HepG2 (cell line): ENCODE results near the gene YY1AP1. TPM values are rescaled to one million over a fixed set of nuclear protein-coding genes. Genes with fewer than 3 reads are reported as not detected.

Experiments
- ATAC-seq: fragments of 200-7000 bp; cut with Tn5 transposase; 3 replicates; pipeline ENCODE4 v1.9.1; 2020; ENCODE audit warnings: mild to moderate bottlenecking, moderate library complexity
- BruUV-seq: library from RNA; stranded (reverse); fragments of 400-500 nt; replicated peaks from 2 replicates; lab custom pipeline; 2021; lab: Mats Ljungman, UMichigan
- CTCF ChIA-PET: fragments of 300-600 bp; formaldehyde crosslinking; extraction: SDS; loops from one replicate; lab custom pipeline; 2021; ENCODE audit warnings: low total read pairs, inconsistent platforms, low intra/inter-chr PET ratio; lab: Yijun Ruan, JAX
- POLR2A ChIA-PET: fragments of 350-600 bp; sonication (Branson Sonifier 250); formaldehyde crosslinking; loops from one replicate; lab custom pipeline; 2020; ENCODE audit warnings: antibody characterized with exemption, inconsistent platforms; lab: Yijun Ruan, JAX
- DNase-seq: peaks from one replicate; pipeline ENCODE4 v3.0.0-alpha.2; 2015; ENCODE audit warnings: low spot score
- FAIRE-seq: peaks from 3 replicates; lab custom pipeline; 2011; peaks lifted over from hg19 to GRCh38; lab: Jason Lieb, UNC
- H2AFZ ChIP-seq: one replicate; pipeline ENCODE4 v1.6.1; 2011; ENCODE audit warnings: low read length, inconsistent platforms
- H3K27ac ChIP-seq: fragments of 300-600 bp; 3 replicates; pipeline ENCODE4 v1.8.0; 2011; ENCODE audit warnings: mixed run types, mild to moderate bottlenecking, mixed read lengths, low read length, inconsistent platforms; ENCODE audit not compliant: insufficient read depth; ENCODE audit errors: extremely low read length
- H3K27me3 ChIP-seq, 2 experiments: fragments of 200-600 bp in 1 of 2; 2 replicates in 1 of 2; 3 replicates in 1 of 2; pipeline versions ENCODE4 v1.6.0 to v1.8.0; 2011; ENCODE audit warnings: low read length in 2 of 2, mild to moderate bottlenecking in 2 of 2, moderate library complexity in 2 of 2, inconsistent platforms in 1 of 2; ENCODE audit not compliant: insufficient read depth in 2 of 2, control insufficient read depth in 1 of 2
- H3K36me3 ChIP-seq, 2 experiments: fragments of 200-600 bp in 1 of 2; replicated peaks in 1 of 2; 2 replicates in 1 of 2; 3 replicates in 1 of 2; pipeline versions ENCODE4 v1.5.1 to v1.8.0; 2011; ENCODE audit warnings: low read length in 2 of 2, inconsistent platforms in 1 of 2; ENCODE audit not compliant: insufficient read depth in 2 of 2, control insufficient read depth in 1 of 2
- H3K4me1 ChIP-seq: 2 replicates; pipeline ENCODE4 v1.5.1; 2012; ENCODE audit warnings: low read length, inconsistent platforms; ENCODE audit not compliant: insufficient read depth
- H3K4me2 ChIP-seq: 2 replicates; pipeline ENCODE4 v1.6.0; 2011; ENCODE audit warnings: low read depth, low read length, inconsistent platforms
- H3K4me3 ChIP-seq, 3 experiments: fragments of 200-600 bp in 1 of 3; sonication (generic), shearing (Covaris generic) in 1 of 3; replicated peaks in 1 of 3; 2 replicates each; pipeline ENCODE4 v1.5.1; 2011 to 2016; ENCODE audit warnings: low read length in 3 of 3, inconsistent platforms in 2 of 3, low read depth in 2 of 3, mild to moderate bottlenecking in 2 of 3, control low read depth in 1 of 3, mixed read lengths in 1 of 3; ENCODE audit not compliant: insufficient read depth in 1 of 3
- H3K79me2 ChIP-seq: one replicate; pipeline ENCODE4 v1.6.1; 2011; ENCODE audit warnings: low read length, inconsistent platforms; ENCODE audit not compliant: insufficient read depth
- H3K9ac ChIP-seq: 2 replicates; pipeline ENCODE4 v1.6.0; 2011; ENCODE audit warnings: mild to moderate bottlenecking, low read depth, low read length, inconsistent platforms; ENCODE audit not compliant: insufficient read depth
- H3K9me3 ChIP-seq: 2 replicates; pipeline ENCODE4 v1.5.1; 2012; ENCODE audit warnings: mild to moderate bottlenecking, low read length
- H4K20me1 ChIP-seq: 2 replicates; pipeline ENCODE4 v1.6.0; 2011; ENCODE audit warnings: inconsistent platforms, mild to moderate bottlenecking, low read length, moderate library complexity; ENCODE audit not compliant: insufficient read depth
- ELF1 ChIP-seq: sonication (generic); formaldehyde crosslinking; IDR thresholded peaks from 2 replicates; pipeline ENCODE4 v1.4.0; 2020; ENCODE audit warnings: missing genetic modification reagents
- HINFP ChIP-seq: sonication (generic); formaldehyde crosslinking; IDR thresholded peaks from 2 replicates; pipeline ENCODE4 v1.4.0; 2020; ENCODE audit warnings: low read depth, mild to moderate bottlenecking, missing genetic modification reagents
- HOXA7 ChIP-seq: sonication (generic); formaldehyde crosslinking; IDR thresholded peaks from 2 replicates; pipeline ENCODE4 v1.8.1; 2022; ENCODE audit warnings: mild to moderate bottlenecking, missing genetic modification reagents, moderate library complexity
- KDM3A ChIP-seq: IDR thresholded peaks from 2 replicates; pipeline ENCODE4 v1.6.1; 2018; ENCODE audit warnings: low read depth, missing compliant biosample characterization
- KMT2A ChIP-seq: sonication (generic); formaldehyde crosslinking; IDR thresholded peaks from 2 replicates; pipeline ENCODE4 v1.4.0; 2020; ENCODE audit warnings: missing genetic modification reagents
- MTA3 ChIP-seq: sonication (generic); formaldehyde crosslinking; IDR thresholded peaks from 2 replicates; pipeline ENCODE4 v1.4.0; 2020; ENCODE audit warnings: missing genetic modification reagents
- RAD21 ChIP-seq: fragments of 450-650 bp; formaldehyde crosslinking; IDR thresholded peaks from 2 replicates; pipeline ENCODE4 v1.5.0; 2020; ENCODE audit warnings: mild to moderate bottlenecking
- ZFP37 ChIP-seq: sonication (generic); formaldehyde crosslinking; IDR thresholded peaks from 2 replicates; pipeline ENCODE4 v1.4.0; 2020; ENCODE audit warnings: missing genetic modification reagents, borderline replicate concordance
- ZNF160 ChIP-seq: sonication (generic); formaldehyde crosslinking; IDR thresholded peaks from 2 replicates; pipeline ENCODE4 v1.8.0; 2022; ENCODE audit warnings: mild to moderate bottlenecking, inconsistent platforms, missing genetic modification reagents
- ZNF816 ChIP-seq: sonication (generic); formaldehyde crosslinking; IDR thresholded peaks from 2 replicates; pipeline ENCODE4 v1.8.0; 2022; ENCODE audit warnings: missing genetic modification reagents, mild to moderate bottlenecking, borderline replicate concordance
- ZSCAN20 ChIP-seq: sonication (generic); formaldehyde crosslinking; IDR thresholded peaks from 2 replicates; pipeline ENCODE4 v1.4.0; 2020; ENCODE audit warnings: missing genetic modification reagents, mild to moderate bottlenecking, borderline replicate concordance
- WGBS: methylation state at CpG from one replicate; pipeline ENCODE4 v1.1.6; 2017; ENCODE audit warnings: low lambda C conversion rate; 5-methylcytosine and 5-hydroxymethylcytosine counted together
- in situ Hi-C: cut with HindIII; loops from 2 replicates; pipeline ENCODE4 v1.10.0; 2017; ENCODE audit warnings: low pct_unique_long_range_greater_than_20kb; ENCODE audit not compliant: extremely low pct_ligation_motif_present
- intact Hi-C: fragments of 100-400 bp; cut with micrococcal nuclease; formaldehyde crosslinking; loops from one replicate; pipeline ENCODE4 v1.10.0; 2022; ENCODE audit not compliant: unreplicated experiment
- polyA plus RNA-seq, 8 experiments: library from polyadenylated mRNA; depleted of rRNA in 3 of 8; stranded (reverse) in 7 of 8; unstranded in 1 of 8; fragments of >200 nt; fragmentation: Illumina TruSeq in 4 of 8; extraction: Trizol in 4 of 8; gene quantifications; 2 replicates each; pipeline versions ENCODE4 v1.2.1 to v1.2.3, GENCODE V29; 2011 to 2016; ENCODE audit warnings: low read depth in 4 of 8, missing spikeins in 1 of 8, mixed read lengths in 1 of 8; ENCODE audit not compliant: insufficient read depth in 1 of 8
- total RNA-seq, 5 experiments: library from RNA; depleted of rRNA; stranded (reverse); fragments of >200 nt; fragmentation: Illumina TruSeq; extraction: Trizol; gene quantifications; 2 replicates each; pipeline ENCODE4 v1.2.3, GENCODE V29; 2016; ENCODE audit warnings: low read depth in 1 of 5
- TF ChIP-seq, protein P1 (sequence below): sonication (generic); formaldehyde crosslinking; IDR thresholded peaks from 2 replicates; pipeline ENCODE4 v1.4.0; 2020; ENCODE audit warnings: mild to moderate bottlenecking, missing genetic modification reagents

The YY1AP1 gene
- total and polyA plus RNA-seq, 2 of the 13 experiments (the other 11 are each of a cell fraction or from before 2014, with no cell fraction given) = 28.5 to 69.4 TPM

DNA sequence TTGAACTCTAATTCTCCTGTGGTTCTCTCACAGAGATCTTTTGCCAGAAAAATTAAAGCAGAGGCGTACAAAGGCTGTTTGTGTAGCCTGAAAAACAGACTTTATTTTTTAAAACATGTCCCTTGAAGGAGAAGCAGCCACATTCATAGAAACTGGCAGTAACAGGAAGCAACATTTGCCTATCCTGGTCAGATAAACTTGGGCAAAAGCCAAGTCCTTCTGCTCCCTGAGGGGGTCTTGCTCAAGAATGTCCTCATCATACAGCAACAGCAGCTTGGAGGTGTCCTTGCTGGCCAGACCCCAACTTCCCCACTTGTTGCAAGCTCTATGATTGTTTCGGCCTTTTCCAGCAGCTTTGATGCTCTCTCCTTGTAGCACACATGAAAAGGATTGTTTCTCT, 42.3 kb downstream of the YY1AP1 start:
- Histone ChIP-seq H3K9me3 (peaks cover 32% of the 10 kb centered on the region), H3K4me2 (no peak overlapping the region), H3K36me3 (no peaks in the 10 kb centered on the region), H3K4me1 (peaks cover 47% of the 10 kb centered on the region), H3K27me3 (no peaks in the 10 kb centered on the region), H3K27ac (no peak overlapping the region), H4K20me1 (no peaks in the 10 kb centered on the region)
- in situ Hi-C loops (no loop called here), intact Hi-C loops (no loop called here)
- FAIRE-seq (no peak), DNase-seq (no peak)
- WGBS = 91% methylated on average over 2 of the region's 2 CpGs
- BruUV-seq = no TSS peak
- ChIA-PET CTCF (no interaction called here), POLR2A (interaction anchor here (0.7 kb wide), 1 partner anchor 52 kb away, joined by 3 read pairs; no protein-coding TSS in a partner anchor)
- no peak for TF ChIP-seq ZNF160 (CRISPR knock-in tag)
- no peak for TF ChIP-seq ELF1
- TF ChIP-seq HINFP (CRISPR knock-in tag) = no peak
- no peak for TF ChIP-seq KMT2A
- TF ChIP-seq MTA3 (CRISPR knock-in tag) = no peak
- no peak for TF ChIP-seq ZSCAN20 (CRISPR knock-in tag)
- no peak for TF ChIP-seq HOXA7 (CRISPR knock-in tag)
- no peak for TF ChIP-seq RAD21 (CRISPR knock-in tag)
- TF ChIP-seq KDM3A = no peak
- TF ChIP-seq, protein P1, sequence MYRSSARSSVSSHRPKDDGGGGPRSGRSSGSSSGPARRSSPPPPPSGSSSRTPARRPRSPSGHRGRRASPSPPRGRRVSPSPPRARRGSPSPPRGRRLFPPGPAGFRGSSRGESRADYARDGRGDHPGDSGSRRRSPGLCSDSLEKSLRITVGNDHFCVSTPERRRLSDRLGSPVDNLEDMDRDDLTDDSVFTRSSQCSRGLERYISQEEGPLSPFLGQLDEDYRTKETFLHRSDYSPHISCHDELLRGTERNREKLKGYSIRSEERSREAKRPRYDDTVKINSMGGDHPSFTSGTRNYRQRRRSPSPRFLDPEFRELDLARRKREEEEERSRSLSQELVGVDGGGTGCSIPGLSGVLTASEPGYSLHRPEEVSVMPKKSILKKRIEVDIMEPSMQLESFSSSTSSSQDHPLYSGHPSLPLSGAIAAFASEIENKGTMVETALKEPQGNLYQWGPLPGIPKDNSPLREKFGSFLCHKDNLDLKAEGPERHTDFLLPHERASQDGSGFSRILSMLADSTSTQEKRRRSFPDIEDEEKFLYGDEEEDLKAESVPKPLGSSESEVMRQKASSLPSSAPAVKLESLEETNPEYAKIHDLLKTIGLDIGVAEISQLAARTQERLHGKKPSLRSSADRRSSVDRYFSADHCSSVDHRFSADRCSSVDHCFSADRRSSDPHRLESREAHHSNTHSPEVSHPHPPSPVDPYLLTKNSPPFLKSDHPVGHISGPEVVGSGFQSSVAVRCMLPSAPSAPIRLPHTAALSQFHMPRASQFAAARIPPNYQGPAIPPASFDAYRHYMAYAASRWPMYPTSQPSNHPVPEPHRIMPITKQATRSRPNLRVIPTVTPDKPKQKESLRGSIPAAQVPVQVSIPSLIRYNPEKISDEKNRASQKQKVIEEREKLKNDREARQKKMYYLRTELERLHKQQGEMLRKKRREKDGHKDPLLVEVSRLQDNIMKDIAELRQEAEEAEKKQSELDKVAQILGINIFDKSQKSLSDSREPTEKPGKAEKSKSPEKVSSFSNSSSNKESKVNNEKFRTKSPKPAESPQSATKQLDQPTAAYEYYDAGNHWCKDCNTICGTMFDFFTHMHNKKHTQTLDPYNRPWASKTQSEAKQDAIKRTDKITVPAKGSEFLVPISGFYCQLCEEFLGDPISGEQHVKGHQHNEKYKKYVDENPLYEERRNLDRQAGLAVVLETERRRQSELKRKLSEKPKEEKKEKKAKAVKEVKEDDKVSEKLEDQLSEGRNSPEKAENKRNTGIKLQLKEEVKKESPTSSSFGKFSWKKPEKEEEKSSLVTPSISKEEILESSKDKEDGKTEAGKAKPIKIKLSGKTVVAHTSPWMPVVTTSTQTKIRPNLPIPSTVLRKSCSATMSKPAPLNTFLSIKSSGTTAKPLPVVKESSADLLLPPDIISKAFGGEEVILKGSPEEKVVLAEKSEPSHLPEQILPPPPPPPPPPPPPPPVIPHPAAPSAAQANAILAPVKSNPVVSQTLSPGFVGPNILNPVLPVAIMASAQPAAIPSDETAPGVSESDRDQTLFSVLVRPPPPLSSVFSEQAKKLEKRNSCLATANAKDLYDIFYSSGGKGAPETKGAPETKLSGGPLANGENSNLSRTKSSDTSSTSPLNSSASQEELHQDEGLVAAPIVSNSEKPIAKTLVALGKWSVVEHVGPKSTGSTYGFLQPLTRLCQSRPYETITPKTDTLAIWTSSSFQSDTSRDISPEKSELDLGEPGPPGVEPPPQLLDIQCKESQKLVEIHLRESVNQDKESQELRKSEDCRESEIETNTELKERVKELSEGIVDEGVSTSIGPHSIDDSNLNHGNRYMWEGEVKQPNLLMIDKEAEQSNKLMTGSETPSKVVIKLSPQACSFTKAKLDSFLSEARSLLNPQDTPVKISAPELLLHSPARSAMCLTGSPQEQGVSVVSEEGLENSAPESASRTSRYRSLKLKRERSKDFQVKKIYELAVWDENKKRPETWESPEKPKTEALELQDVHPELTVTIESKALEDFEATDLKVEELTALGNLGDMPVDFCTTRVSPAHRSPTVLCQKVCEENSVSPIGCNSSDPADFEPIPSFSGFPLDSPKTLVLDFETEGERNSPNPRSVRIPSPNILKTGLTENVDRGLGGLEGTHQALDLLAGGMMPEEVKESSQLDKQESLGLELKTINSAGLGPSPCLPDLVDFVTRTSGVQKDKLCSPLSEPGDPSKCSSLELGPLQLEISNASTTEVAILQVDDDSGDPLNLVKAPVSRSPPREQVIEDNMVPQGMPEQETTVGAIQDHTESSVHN = no peak
- no peak for TF ChIP-seq ZFP37 (CRISPR knock-in tag)
- TF ChIP-seq ZNF816 (CRISPR knock-in tag) = no peak
- TF ChIP-seq, all 625 proteins: peak for 0
- no peak overlapping the region for H3K4me3 ChIP-seq
- no peak overlapping the region for H3K9ac ChIP-seq
- no peak overlapping the region for H2AFZ ChIP-seq
- no peaks in the 10 kb centered on the region for H3K79me2 ChIP-seq
- no peak for ATAC-seq
